ENCODE measurements around the gene MAD1L1. TPM values are rescaled to one million over a fixed set of nuclear protein-coding genes. Genes with fewer than 3 reads are reported as not detected.

The MAD1L1 gene
- total and polyA plus RNA-seq, 8 donors: 12.8 to 469 (median 27.3) TPM

DNA sequence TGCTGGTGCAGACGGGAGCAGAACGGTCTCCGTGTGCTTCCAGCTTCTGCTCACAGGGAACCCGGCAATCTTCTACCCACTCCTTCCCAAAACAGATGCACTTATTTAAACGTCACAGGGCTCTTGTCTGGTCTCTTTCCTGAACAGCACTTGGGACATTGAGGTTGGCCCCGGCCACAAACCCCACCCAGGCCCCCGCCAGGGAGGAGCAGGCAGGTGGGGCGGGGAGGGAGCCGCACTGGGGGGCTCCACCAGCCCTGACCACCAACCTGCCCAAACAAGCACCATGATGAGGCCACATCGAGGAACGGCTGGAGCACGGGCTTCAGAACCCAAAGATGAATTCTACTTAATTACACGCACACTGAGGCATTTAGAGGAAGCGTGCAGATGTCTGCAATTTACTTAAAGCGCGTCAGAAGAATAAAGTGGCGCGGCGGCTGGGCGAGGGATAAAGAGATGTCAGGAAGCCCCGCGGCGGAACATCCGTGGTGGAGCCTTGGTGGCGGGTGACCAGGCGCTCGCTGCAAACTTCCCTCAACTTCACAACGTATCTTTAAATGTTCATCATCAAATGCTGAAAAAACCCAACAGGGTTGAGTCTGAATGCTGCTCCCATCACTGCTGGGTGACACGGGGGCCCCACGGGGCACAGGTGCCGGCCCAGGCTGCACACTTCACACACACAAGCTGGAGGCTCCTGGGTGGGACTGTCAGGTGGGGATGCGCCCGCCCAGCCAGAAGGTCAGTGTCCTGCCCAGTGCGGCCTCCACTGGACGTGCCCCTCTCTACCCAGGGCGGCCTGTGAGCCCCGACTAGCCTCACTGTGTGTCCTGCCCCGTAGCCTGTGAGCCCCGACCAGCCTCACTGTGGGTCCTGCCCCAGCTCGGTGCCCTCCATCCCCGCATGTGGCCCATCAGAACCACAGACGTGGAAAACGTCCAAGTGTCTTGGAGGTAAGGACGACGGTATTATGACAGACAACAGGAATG lies 279.2 kb downstream of the MAD1L1 start:
- H3K4me1 ChIP-seq: peaks cover 0 to 12% (median 4%) of the 10 kb centered on the region in 4 donors
- intact Hi-C loops (cut with DNase I; ENCODE audit: low total_unique reads): no loop called here
- 91 to 96% (median 94%) methylated on average over 38 to 45 of the region's 45 CpGs for WGBS, 5 donors
- H3K4me3 ChIP-seq: no peak overlapping the region
- TF ChIP-seq POLR2AphosphoS5 (IDR thresholded peaks at IDR 0.05) (no peak), EP300 (IDR thresholded peaks at IDR 0.05) (no peak), POLR2A (IDR thresholded peaks at IDR 0.05) (no peak)
- TF ChIP-seq, protein P1, sequence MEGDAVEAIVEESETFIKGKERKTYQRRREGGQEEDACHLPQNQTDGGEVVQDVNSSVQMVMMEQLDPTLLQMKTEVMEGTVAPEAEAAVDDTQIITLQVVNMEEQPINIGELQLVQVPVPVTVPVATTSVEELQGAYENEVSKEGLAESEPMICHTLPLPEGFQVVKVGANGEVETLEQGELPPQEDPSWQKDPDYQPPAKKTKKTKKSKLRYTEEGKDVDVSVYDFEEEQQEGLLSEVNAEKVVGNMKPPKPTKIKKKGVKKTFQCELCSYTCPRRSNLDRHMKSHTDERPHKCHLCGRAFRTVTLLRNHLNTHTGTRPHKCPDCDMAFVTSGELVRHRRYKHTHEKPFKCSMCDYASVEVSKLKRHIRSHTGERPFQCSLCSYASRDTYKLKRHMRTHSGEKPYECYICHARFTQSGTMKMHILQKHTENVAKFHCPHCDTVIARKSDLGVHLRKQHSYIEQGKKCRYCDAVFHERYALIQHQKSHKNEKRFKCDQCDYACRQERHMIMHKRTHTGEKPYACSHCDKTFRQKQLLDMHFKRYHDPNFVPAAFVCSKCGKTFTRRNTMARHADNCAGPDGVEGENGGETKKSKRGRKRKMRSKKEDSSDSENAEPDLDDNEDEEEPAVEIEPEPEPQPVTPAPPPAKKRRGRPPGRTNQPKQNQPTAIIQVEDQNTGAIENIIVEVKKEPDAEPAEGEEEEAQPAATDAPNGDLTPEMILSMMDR (IDR thresholded peaks at IDR 0.05): no peak
- no peaks in the 10 kb centered on the region for H3K9me3 ChIP-seq
- no peak overlapping the region for H3K27ac ChIP-seq
- H3K36me3 ChIP-seq: peaks cover 0 to 38% (median 16%) of the 10 kb centered on the region in 4 donors
- H3K27me3 ChIP-seq: no peaks in the 10 kb centered on the region
- no peak for DNase-seq

DNA sequence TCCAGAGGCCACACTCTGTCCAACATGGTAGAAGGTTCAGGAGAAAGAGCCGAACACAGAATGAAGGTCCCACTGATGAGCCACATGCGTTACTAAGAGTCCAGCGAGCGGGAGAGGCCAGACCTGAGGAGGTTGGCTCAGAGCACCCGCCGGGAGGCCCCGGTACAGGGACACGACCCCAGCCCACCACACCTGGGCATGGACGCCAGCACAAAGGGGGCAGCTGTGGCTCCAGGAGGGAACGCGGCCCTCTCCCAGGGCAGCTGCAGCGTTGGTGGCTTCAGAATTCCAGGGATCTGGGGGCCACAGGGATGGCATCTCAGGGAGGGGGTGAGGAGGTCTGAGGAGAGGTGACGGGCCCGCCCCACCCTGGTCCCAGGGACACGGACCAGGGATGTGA lies 280.0 kb downstream of the MAD1L1 start:
- no peak for DNase-seq
- no peaks in the 10 kb centered on the region for H3K9me3 ChIP-seq
- H3K4me3 ChIP-seq: no peak overlapping the region
- WGBS, 5 donors: 94 to 97% (median 96%) methylated on average over 12 to 15 of the region's 15 CpGs
- no peak overlapping the region for H3K27ac ChIP-seq
- no peaks in the 10 kb centered on the region for H3K27me3 ChIP-seq
- peaks cover 0 to 12% (median 4%) of the 10 kb centered on the region in 4 donors for H3K4me1 ChIP-seq
- peaks cover 0 to 38% (median 16%) of the 10 kb centered on the region in 4 donors for H3K36me3 ChIP-seq
- no peak for TF ChIP-seq POLR2A (IDR thresholded peaks at IDR 0.05)
- no peak for TF ChIP-seq EP300 (IDR thresholded peaks at IDR 0.05)
- TF ChIP-seq POLR2AphosphoS5 (IDR thresholded peaks at IDR 0.05): no peak
- intact Hi-C loops (cut with DNase I; ENCODE audit: low total_unique reads): no loop called here

DNA sequence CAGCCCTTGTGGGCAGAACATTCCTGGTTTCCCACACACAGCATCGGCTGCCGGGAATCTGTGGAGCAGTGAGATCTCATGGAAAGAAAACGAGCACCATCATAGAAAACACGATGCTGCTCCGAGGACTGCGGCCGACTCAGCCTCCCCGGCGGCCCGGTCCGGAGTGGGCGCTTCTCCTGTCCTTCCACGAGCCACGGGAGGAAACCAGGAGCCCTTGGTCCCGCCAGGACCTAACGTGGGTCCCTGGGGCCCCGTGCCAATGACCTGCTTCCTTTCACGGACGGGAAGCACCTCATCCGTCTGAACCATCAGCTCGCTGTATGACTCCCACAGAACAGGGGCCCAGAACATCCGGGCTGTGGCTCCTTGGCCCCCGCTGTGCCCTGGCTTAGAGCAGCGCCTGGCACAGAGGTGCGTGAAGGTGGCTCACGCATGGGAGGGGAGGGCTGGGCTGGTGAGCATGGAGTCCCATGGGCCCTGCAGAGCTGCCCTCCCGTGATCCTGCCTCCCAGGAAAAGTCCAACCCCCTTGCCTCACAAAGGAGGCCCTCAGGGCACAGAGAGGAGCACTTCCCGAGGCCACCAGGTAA lies 280.5 kb downstream of the MAD1L1 start:
- Histone ChIP-seq H3K9me3 (no peaks in the 10 kb centered on the region), H3K27me3 (no peaks in the 10 kb centered on the region), H3K4me3 (no peak overlapping the region), H3K4me1 (peaks cover 0 to 12% (median 4%) of the 10 kb centered on the region in 4 donors), H3K36me3 (peaks cover 0 to 32% (median 13%) of the 10 kb centered on the region in 4 donors), H3K27ac (no peak overlapping the region)
- intact Hi-C loops (cut with DNase I; ENCODE audit: low total_unique reads): no loop called here
- 94 to 98% (median 96%) methylated on average over 20 to 28 of the region's 28 CpGs for WGBS, 5 donors
- DNase-seq: no peak
- TF ChIP-seq EP300 (IDR thresholded peaks at IDR 0.05): no peak
- TF ChIP-seq POLR2AphosphoS5 (IDR thresholded peaks at IDR 0.05): no peak

DNA sequence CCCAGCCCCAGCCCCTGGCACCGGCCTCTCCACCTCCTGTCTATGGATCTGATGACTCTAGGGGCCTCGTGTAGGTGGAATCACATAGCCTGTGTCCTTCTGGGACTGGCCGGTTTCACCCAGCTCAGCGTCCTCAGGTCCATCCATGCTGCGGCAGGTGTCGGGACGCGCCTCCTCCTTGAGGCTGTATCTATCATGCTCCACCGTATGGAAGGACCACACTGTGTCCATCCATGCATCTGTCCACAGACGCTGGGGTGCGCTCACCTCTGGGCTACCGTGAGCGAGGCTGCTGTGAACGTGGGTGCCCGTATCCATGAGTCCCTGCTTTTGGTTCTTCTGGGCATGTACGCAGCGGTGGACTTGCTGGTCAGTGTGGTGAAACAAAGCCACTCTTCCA lies 281.1 kb downstream of the MAD1L1 start:
- H3K27me3 ChIP-seq: no peaks in the 10 kb centered on the region
- peaks cover 0 to 26% (median 8%) of the 10 kb centered on the region in 4 donors for H3K36me3 ChIP-seq
- intact Hi-C loops (cut with DNase I; ENCODE audit: low total_unique reads): no loop called here
- no peak overlapping the region for H3K27ac ChIP-seq
- H3K9me3 ChIP-seq: no peaks in the 10 kb centered on the region
- DNase-seq: no peak
- peaks cover 0 to 12% (median 4%) of the 10 kb centered on the region in 4 donors for H3K4me1 ChIP-seq
- 88 to 92% (median 90%) methylated on average over 11 to 17 of the region's 17 CpGs for WGBS, 5 donors
- TF ChIP-seq POLR2A (IDR thresholded peaks at IDR 0.05): no peak
- no peak overlapping the region for H3K4me3 ChIP-seq

DNA sequence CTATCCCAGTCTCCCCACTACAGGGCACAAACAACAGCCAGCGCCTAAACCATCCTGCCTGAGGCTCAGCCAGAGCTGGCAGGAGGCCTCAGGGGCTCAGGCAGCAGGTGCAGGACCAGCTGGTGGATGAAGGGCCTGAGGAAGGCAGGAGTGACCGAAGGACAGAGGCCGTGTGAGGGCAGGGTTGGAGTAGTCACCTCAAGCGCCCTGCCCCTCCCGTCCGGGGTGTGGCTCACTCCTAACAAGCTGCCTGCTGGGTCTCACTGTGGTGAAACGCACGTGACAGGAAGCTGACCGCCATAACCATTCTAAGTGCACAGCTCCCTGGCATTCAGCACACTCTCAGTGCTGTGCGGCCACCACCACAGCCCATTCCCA lies 281.6 kb downstream of the MAD1L1 start:
- Histone ChIP-seq H3K4me1 (peaks cover 0 to 12% (median 4%) of the 10 kb centered on the region in 4 donors), H3K4me3 (no peak overlapping the region), H3K27ac (no peak overlapping the region), H3K27me3 (no peaks in the 10 kb centered on the region), H3K9me3 (no peaks in the 10 kb centered on the region), H3K36me3 (peaks cover 0 to 21% (median 6%) of the 10 kb centered on the region in 4 donors)
- intact Hi-C loops (cut with DNase I; ENCODE audit: low total_unique reads): no loop called here
- peak in 1 of 2 donors; percentile 62 for DNase-seq
- TF ChIP-seq EP300 (IDR thresholded peaks at IDR 0.05): no peak
- no peak for TF ChIP-seq POLR2A (IDR thresholded peaks at IDR 0.05)
- TF ChIP-seq, protein P1 (IDR thresholded peaks at IDR 0.05): no peak
- no peak for TF ChIP-seq POLR2AphosphoS5 (IDR thresholded peaks at IDR 0.05)
- 47 to 68% (median 60%) methylated on average over 6 to 10 of the region's 10 CpGs for WGBS, 5 donors
